HG02973 (cell line): ENCODE data around the gene SECISBP2.
A peak's percentile ranks its signal among the peaks of the same experiment; 100 is the strongest.
"Not testable (repeated sequence)": the region's sequence is repeated elsewhere in the genome, so short reads cannot be mapped to it uniquely, and the experiment has no call there.

Experiments
- ATAC-seq: cut with Tn5 transposase; IDR thresholded peaks from one replicate; pipeline ENCODE4 v1.9.1; 2021; ENCODE audit warnings: moderate library complexity; ENCODE audit not compliant: unreplicated experiment

SECISBP2 gene

DNA sequence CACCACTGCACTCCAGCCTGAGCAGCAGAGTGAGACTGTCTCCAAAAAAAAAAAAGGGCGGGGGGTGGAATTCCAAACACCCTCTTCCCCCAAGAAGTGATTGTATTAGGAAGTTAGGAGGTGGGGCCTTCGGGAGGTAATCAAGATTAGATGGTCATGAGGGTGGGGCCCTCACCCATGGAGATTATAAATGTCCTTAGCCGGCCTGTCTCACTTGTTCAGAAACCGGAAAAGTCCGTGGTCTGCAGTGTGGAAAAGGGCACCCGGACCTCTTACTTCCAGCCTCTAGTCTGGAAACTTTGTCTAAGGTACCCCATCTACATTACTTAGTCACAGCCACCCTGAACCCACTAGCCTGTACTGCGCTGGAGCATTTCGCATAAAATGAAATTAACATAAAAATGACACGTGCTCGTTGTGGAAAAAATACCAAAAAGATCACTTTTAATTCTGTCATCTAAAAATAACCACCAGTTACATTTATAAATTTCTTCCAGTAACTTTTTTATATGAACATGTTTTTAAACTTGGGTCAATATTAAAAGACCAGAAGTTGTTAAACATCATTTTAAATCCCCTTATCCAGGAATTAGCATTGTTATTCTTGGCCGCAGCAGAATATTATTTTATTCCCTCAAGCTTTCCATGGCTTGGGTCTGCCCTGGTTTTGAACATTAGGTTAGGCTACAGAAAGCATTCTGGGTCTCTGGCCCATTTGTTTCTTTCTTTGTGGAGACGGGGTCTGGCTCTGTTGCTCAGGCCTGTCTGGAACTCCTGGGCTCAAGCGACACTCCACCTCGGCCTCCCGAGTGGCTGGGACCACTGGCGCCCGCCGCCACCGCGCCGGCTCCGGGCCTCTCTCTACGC, 8.5 kb upstream of the SECISBP2 start:
- no peak for ATAC-seq

DNA sequence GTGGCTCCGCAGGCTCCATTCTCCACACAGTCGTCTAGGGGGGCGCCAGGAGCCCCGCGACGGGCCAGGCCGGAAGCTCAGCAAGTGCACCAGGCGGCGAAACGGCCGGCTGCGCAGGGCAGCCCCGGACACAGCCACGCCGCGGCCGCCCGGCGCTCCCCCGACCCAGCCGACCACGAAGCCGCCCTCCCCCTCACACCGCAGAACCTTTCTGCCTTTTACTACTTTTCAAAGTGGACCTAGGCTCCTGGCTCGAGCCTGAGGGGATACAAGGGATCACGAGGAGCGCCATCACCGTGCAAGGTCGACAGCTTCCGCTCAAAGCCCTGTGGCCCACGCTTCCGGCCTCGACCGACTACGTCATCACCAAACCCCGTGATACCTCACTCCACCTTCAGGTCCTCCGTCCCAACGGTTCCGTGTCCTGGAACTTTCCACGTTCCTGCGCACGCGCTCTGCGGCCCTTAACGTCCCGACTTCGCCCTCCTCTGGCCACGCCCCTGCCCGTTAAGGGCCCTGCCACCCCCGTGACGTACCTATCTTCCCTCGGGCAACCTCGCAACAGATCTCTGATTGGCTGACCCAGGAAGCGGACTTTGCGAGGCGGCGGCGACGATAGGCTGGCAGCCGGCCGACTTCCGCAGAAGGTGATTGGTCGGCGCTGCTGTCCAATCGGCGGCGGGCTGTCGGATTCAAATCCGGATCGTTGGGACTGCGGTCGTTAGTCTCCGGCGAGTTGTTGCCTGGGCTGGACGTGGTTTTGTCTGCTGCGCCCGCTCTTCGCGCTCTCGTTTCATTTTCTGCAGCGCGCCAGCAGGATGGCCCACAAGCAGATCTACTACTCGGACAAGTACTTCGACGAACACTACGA, 7.6 kb upstream of the SECISBP2 start, which contains the start of gene CKS2:
TSS of gene CKS2 (plus strand) at position 721 of the 871 bp plus-strand sequence. CDS start at position 819, 98 bp downstream.
- ATAC-seq: peak; percentile 85

DNA sequence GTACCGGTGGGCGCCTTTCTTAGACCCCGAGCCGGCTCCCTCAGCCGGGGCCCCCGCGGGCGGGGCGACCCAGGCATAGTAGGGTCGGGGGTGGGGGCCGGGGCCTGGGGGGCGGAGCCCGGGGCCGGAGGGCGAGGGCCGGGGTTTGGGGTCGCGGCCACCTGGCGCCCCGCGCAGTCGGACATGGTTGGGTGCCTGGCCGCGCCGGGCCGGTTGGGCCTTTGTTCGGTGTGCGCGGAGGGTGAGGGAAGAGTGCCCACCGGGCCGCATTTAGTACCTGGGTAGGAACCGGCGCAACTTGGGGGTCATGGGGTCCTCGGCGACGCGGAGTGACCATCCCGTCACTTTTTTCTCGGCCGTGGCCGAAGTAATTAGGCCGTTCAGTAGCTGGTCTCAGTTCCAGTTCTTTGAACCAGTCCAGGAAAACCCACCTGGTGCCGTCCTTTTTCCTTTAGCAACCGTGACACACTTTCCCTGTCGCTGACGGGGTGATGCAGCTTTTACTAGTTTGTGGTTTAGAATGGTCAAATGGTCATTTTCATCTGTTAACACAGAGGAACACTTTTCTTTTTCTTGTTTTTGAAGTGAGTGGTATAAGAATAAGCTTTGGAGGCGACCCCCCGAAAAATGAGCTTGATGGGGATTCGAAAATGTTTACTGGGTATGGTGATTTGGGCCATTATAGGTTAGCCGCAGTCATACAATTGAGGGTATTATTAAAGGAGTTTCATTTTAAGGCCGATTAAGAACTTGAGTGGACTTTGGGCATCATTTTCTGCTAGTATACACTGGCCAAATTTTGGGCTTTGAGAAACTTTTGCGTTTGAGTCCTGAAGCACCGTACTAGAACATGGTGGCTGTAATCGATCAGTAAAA, 6.7 kb upstream of the SECISBP2 start:
- peak; percentile 9 for ATAC-seq

DNA sequence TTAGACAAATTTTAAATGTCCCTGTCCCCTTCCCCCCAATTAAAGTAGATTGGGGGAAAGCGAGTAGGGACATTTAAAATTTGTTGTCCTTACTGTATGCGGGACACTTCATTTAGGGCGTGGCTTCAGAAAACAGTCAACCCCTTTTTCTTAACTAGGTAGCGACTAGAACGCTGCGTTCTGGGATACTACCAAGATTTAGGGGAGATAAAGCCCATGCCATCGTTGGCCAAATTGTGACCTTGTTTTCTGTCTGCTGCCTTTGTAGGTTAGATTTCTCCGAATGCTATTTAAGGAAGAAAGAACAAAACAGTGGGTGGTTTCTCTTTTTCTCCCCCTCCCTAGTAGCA, 6.1 kb upstream of the SECISBP2 start:
- no peak for ATAC-seq

DNA sequence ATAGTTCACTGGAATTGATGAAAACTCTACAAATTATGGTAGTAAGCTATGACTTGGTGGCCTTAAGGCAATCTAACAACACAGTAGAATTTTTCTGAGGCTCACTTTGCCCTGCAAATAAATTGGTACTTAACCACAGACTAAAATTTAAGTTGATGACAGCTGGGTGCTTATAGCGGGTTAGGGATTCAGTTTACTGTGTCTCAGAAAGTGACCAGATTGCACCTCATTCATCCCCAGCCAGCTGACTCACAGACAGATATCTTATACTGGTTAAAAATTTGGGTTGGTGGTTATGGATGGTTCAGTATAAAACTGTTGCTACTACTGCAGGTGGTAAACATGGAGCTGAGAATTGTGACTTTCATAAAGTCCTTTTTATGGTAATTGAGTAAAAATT, 4.5 kb upstream of the SECISBP2 start:
- no peak for ATAC-seq

DNA sequence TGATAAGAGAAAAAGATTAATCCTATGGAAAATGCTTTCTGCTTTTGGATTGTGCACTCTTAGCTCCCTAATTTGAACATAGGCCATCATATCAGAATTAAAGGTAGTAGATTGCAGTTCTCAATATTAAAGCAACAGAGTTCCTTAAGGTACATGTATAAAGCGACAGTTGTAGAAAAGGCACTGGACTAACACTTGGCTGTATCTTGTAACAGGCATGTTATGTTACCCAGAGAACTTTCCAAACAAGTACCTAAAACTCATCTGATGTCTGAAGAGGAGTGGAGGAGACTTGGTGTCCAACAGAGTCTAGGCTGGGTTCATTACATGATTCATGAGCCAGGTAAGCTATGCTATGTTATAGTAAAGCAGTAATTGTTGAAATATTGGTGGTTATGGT, 3.3 kb upstream of the SECISBP2 start:
- no peak for ATAC-seq

DNA sequence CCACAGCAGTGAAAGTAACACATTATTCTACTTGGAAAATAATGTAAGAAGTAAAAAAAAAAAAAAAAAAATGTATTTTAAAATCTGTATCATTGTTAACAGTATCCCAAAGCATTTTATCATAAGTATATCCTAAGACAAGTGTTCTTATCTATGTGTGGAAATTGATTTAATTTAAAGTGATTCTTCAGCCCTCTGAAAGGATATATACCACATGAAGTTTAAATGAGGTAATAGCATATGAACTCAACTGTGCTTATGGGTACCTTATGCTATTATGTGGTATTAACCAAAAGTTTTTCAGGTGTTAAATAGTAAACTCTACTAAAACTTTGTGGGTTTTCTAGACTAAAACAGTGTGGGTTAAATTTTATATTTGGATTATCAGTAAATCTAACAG, 2.8 kb upstream of the SECISBP2 start:
- no peak for ATAC-seq

DNA sequence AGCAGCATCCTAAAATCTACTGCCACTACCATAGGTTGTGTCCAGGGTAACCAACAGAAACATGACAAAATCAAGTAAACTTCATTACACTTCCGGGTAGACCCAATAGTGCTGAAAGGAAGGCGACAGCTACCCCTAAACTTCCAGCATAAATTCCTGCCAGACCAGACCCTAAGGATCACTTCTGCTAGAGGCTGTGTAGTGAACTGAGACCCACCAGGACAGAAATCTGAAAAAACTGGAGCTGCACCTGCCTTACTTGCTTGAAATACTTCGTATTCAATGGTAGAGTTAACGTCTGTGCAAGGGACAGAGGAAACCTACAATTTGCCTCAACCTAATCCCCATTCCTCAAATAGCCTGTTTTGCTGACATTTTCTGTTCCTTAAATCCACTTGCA, 1.0 kb upstream of the SECISBP2 start:
- ATAC-seq: no peak

DNA sequence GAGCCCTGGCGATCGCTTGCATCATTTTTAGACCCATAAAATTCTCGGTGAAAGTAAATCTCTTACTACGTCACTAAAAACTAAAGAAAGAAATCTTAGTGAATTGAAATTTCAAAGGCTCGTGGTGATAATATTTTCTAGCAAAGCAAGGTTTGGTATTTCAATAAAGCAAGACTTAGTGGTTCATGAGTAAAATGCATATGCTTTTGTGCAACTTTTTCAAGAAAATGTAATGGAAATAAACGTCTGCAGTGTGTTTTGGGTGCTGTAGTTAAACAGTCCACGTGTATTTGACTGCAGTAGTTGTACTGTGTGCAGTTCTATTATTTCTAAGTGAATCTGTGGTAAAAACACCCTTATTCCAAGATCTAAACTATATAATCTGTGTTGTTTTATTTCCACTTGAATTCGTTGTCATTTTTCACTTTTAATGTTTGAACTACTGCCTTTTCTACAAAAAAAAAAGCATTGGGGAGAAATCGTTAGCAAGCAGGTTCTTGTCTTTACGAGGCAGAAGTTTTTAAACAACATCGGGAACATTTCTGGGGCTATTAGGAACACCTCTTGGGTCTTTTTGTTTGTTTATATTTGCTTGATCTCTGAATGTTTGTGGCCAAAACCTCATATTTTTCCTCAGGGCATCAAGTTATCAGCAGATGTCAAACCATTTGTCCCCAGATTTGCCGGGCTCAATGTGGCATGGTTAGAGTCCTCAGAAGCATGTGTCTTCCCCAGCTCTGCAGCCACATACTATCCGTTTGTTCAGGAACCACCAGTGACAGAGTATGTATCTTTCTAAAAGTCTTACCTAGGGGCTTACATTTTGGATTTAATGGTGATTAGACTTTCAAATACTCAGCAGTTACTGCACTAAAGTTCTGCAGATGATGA, 960 bp downstream of the SECISBP2 start:
- no peak for ATAC-seq

DNA sequence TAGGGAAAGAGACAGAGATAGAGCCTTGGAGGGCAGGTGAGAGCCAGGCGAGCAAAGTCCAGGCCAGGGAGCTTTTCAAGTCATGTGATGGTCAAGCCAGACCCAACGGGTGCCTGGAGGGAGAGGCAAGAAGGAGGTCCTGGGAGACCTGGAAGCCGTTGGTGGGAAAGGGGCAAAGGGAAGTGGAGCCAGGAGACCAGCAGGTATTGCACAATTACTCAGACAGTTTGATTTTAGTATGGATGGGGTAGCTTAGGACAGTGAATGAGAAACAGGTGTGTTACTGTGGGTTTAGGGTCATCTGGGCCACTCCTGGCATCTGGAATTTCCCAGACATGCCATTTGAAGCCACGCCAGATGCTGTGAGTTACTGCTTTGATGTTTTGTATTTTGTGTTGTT, 5.1 kb downstream of the SECISBP2 start:
- no peak for ATAC-seq

DNA sequence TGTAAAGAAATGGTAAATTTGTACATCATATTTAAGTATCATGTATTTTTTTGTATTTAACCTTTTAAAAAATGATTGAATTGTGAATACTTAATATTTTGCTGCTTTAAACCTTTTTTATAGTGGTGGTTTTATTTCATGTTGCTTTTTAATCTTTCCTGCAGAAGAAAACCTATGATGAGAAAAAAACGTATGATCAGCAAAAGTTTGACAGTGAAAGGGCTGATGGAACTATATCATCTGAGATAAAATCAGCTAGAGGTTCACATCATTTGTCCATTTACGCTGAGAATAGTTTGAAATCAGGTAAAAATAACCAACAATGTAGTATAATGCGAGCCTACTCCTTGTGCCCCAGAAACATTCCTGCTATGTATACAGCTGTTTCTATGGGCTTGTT, 7.4 kb downstream of the SECISBP2 start:
- ATAC-seq: no peak

DNA sequence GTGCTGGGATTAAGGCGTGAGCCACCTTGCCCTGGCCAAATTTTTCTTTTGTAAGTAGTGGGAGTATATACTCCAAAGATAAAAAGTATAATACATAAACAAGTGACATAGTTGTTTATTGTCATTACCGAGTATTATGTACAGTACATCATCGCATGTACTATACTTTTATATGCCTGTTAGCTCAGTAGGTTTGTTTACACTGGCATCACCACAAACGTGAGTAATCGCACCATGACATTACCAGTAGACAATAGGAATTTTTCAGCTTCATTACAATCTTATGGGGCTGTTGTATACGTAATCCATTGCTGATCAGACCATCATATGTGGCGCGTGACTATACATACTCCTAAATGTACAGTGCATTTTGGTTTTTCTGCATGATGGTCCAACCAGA, 9.8 kb downstream of the SECISBP2 start:
- ATAC-seq: no peak

DNA sequence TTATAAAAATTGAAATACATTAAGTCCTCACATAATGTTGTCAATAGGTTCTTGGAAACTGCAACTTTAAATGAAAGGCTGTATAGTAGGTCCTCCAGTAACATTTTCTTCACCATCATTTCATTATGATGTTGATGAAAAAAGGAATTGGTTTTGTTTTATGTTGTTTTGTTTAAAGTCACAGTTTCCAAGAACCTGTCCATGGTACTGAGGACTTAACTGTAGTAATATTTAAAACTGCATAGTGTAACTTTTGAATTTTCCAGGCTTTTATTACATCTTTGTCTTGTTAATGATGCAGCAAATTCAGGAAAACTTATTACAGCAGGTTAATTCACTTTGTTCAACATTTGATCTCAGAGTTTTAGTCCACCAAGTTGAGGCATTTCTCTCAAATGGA, 11.6 kb downstream of the SECISBP2 start:
- ATAC-seq: no peak

DNA sequence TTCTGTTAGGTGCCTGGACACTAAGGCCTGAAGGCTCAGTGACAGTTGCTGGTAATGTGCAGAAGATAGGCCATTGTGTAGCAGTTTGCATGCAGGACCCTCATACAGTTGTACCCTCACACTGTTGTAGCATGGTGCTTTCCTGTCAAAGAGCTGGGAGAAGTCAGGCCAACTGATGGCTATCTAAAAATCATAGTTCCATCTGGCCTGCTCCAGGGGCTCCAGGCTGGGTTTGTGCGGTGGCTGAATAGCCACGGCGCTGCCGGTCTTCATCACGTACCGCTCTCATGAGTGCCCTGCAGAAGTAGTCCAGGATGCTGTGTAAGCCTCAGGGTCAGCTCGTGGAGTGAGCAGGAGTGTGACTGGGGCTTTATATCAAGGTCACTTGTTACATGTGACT, 12.2 kb downstream of the SECISBP2 start:
- ATAC-seq: no peak

DNA sequence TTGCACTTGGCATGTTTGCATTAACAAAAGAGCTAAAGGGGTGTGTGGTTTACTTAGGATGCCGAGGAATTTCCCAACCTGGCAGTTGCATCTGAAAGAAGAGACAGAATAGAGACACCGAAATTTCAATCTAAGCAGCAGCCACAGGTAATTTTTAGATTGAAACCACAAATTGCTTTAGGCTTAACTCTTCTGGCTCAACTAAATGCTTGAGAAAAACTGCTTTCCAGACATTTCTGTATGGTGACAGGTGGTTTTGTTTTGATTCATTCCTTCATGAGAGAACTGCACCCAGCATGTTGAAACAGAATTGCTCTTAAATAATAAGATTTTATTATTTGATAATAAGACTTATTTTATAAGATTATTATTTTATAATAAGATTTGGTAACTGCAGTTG, 21.5 kb downstream of the SECISBP2 start:
- ATAC-seq: no peak

DNA sequence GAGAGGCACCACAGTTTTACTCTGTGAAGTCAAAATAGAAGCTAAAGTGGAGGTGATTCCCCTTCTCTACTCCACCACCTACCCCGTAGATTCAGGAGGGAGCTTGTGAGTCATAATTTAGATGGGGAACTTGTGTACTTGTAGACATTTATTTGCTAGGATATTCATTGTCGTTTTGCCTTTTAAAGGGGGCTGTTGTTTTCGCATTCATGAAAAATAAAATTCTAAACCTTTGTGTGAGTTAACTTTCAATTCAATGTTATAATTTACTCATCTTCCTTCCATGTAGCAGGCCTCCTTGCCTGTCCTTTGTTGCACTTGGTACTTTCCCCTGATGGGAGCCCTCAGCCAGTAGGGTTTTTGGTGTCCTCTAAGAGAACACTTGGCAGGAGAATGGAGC, 22.0 kb downstream of the SECISBP2 start:
- ATAC-seq: peak; percentile 74

DNA sequence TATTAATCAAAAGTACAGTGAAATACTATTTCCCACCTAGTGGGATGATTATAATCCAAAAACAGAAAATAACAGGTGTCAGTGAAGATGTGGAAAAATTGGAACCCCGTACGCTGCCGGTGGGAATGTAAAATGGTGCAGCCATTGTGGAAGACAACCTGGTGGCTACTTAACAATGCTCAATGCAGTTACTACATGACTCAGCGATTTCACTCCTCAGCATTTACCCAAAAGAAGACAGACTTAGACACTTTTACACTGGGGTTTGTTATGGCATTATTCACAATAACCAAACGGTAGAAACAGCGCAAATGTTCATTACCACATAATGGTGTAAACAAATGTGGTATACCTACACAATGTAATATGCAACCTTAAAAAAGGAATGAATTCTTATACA, 23.9 kb downstream of the SECISBP2 start:
- no peak for ATAC-seq

DNA sequence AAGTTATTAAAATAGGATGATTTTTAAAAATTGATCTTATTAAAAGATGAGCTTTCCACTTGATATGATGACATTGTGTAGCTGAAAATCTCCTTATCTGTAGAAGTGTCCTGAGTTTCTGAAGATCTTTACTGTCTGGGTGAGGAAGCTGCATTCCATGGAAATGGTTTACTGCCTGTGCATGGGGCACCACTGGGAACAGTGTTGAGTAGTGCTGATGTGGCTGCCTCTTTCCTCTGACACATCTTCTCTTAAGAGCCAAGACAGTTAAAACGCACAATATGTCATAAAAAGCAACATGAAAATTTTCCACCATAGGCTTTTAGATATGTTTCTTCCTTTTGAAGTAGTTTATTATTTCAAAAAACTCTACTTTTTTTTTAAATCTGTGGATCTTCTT, 24.6 kb downstream of the SECISBP2 start:
- no peak for ATAC-seq

DNA sequence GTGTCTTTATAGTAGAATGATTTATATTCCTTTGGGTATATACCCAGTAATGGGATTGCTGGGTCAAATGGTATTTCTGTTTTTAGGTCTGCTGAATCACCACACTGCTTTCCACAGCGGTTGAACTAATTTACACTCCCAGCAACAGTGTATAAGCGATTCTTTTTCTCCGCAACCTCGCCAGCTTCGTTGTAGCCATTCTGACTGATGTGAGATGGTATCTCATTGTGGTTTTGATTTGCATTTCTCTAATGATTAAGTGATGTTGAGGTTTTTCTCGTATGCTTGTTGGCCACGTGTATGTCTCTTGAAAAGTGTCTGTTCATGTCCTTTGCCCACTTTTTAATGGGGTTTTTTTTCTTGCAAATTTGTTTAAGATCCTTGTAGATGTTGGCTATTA, 25.5 kb downstream of the SECISBP2 start:
- ATAC-seq: not testable (repeated sequence)

DNA sequence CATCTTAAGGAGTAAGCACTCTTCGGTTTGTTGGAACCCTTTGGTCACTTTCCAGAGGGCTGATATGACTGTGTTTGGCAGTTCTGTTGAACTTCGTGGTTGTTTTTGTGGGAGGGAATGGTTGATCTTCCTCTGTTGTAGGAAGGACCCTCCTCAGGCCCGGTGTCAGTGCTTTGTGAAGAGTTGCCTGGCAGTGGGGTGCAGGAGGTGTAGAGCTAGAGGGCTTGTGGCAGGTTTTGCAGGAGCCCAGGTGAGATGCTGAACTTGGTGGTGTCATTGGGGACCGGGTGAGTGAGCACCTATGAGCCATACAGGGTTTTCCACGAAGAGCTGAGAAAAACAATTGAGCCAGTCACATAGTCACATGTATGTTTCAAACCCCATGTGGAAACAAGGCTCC, 27.2 kb downstream of the SECISBP2 start:
- ATAC-seq: no peak
